ENCODE measurements around the gene DENND2A.
"Not testable (repeated sequence)": the region's sequence is repeated elsewhere in the genome, so short reads cannot be mapped to it uniquely, and the experiment has no call there.

The DENND2A gene

DNA sequence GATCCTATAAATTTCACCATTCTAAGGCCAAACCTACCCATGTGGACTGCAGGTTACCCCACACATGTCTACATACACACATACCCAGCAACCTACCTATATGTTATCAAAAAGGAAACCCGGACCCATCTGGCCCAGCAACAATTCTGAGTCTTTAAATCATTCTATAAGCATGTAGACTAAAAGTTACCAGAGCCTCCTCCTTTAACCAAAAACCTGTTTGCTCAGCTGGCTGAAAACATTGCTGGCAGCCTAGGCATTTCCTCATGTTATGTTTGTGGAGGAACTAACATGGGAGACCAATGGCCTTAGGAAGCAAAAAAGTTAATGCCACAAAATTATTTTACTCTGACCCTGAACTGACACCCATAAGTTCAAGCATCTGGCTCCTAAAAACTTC lies 26.9 kb upstream of the DENND2A start:
- H2AFZ ChIP-seq (ENCODE audit: low read length): no peak overlapping the region
- H3K9me2 ChIP-seq (ENCODE audit: low read depth, low read length): no peaks in the 10 kb centered on the region
- H3K79me2 ChIP-seq (ENCODE audit: insufficient read depth, low read length): no peaks in the 10 kb centered on the region
- H4K20me1 ChIP-seq (ENCODE audit: insufficient read depth, low read length): no peaks in the 10 kb centered on the region
- peaks cover 8% of the 10 kb centered on the region for H3K4me1 ChIP-seq (ENCODE audit: insufficient read depth, low read length, severe bottlenecking)
- no peaks in the 10 kb centered on the region for H3K36me3 ChIP-seq (ENCODE audit: insufficient read depth, low read length)
- TF ChIP-seq, protein P1, sequence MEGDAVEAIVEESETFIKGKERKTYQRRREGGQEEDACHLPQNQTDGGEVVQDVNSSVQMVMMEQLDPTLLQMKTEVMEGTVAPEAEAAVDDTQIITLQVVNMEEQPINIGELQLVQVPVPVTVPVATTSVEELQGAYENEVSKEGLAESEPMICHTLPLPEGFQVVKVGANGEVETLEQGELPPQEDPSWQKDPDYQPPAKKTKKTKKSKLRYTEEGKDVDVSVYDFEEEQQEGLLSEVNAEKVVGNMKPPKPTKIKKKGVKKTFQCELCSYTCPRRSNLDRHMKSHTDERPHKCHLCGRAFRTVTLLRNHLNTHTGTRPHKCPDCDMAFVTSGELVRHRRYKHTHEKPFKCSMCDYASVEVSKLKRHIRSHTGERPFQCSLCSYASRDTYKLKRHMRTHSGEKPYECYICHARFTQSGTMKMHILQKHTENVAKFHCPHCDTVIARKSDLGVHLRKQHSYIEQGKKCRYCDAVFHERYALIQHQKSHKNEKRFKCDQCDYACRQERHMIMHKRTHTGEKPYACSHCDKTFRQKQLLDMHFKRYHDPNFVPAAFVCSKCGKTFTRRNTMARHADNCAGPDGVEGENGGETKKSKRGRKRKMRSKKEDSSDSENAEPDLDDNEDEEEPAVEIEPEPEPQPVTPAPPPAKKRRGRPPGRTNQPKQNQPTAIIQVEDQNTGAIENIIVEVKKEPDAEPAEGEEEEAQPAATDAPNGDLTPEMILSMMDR (IDR thresholded peaks at IDR 0.05; ENCODE audit: low read length): no peak
- no peak for TF ChIP-seq EZH2 (IDR thresholded peaks at IDR 0.05; ENCODE audit: borderline replicate concordance, low read length)
- H3K4me2 ChIP-seq (ENCODE audit: low read length): no peak overlapping the region
- no peaks in the 10 kb centered on the region for H3K9me3 ChIP-seq (ENCODE audit: low read length)
- no peak overlapping the region for H3K27ac ChIP-seq (ENCODE audit: low read depth, low read length, poor library complexity, severe bottlenecking)
- no peaks in the 10 kb centered on the region for H3K27me3 ChIP-seq (ENCODE audit: insufficient read depth, low read length)
- no peak overlapping the region for H3K4me3 ChIP-seq (ENCODE audit: low read depth, low read length, poor library complexity, severe bottlenecking)
- H3K9ac ChIP-seq (ENCODE audit: low read length): no peak overlapping the region
- H3F3A ChIP-seq (ENCODE audit: insufficient read depth, low read length): no peaks in the 10 kb centered on the region

DNA sequence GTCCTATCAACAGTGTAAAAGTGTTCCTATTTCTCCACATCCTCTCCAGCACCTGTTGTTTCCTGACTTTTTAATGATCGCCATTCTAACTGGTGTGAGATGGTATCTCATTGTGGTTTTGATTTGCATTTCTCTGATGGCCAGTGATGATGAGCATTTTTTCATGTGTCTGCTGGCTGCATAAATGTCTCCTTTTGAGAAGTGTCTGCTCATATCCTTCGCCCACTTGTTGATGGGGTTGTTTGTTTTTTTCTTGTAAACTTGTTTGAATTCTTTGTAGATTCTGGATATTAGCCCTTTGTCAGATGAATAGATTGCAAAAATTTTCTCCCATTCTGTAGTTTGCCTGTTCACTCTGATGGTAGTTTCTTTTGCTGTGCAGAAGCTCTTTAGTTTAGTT lies 22.3 kb upstream of the DENND2A start:
- H3K4me2 ChIP-seq (ENCODE audit: low read length); H3F3A ChIP-seq (ENCODE audit: insufficient read depth, low read length); H3K9ac ChIP-seq (ENCODE audit: low read length); H3K36me3 ChIP-seq (ENCODE audit: insufficient read depth, low read length); H3K9me2 ChIP-seq (ENCODE audit: low read depth, low read length); H3K27ac ChIP-seq (ENCODE audit: low read depth, low read length, poor library complexity, severe bottlenecking); H3K4me3 ChIP-seq (ENCODE audit: low read depth, low read length, poor library complexity, severe bottlenecking); H4K20me1 ChIP-seq (ENCODE audit: insufficient read depth, low read length); H3K4me1 ChIP-seq (ENCODE audit: insufficient read depth, low read length, severe bottlenecking); H3K79me2 ChIP-seq (ENCODE audit: insufficient read depth, low read length); H2AFZ ChIP-seq (ENCODE audit: low read length); H3K9me3 ChIP-seq (ENCODE audit: low read length): not testable (repeated sequence)
- peaks cover 11% of the 10 kb centered on the region; the same call in 1 of the 2 replicates for H3K27me3 ChIP-seq (ENCODE audit: insufficient read depth, low read length)

DNA sequence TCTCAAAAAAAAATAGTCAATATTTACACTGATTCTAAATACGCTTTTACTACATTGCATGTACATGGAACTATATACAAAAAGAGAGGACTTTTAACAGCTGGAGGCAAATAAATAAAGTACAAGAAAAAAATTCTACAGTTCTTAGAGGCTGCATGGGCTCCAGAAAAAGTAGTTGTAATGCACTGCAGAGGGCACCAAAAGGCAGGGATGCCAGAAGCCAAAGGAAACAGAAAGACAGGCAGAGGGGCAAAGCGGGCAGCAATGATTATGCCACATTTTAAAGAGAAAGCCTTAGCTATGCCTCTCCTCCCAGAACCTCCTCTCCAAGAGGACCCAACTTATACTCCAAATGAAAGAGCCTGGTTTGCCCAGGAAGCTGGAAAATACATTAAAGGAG lies 20.5 kb upstream of the DENND2A start:
- Histone ChIP-seq H3K27ac (ENCODE audit: low read depth, low read length, poor library complexity, severe bottlenecking) (no peak overlapping the region), H3F3A (ENCODE audit: insufficient read depth, low read length) (no peaks in the 10 kb centered on the region), H3K9ac (ENCODE audit: low read length) (no peak overlapping the region), H2AFZ (ENCODE audit: low read length) (no peak overlapping the region), H3K4me3 (ENCODE audit: low read depth, low read length, poor library complexity, severe bottlenecking) (no peak overlapping the region), H3K4me2 (ENCODE audit: low read length) (no peak overlapping the region), H3K9me3 (ENCODE audit: low read length) (peaks cover 3% of the 10 kb centered on the region; the same call in 1 of the 2 replicates), H3K9me2 (ENCODE audit: low read depth, low read length) (no peaks in the 10 kb centered on the region), H3K4me1 (ENCODE audit: insufficient read depth, low read length, severe bottlenecking) (peaks cover 9% of the 10 kb centered on the region), H3K27me3 (ENCODE audit: insufficient read depth, low read length) (peaks cover 12% of the 10 kb centered on the region; the same call in 1 of the 2 replicates), H4K20me1 (ENCODE audit: insufficient read depth, low read length) (no peaks in the 10 kb centered on the region), H3K79me2 (ENCODE audit: insufficient read depth, low read length) (no peaks in the 10 kb centered on the region), H3K36me3 (ENCODE audit: insufficient read depth, low read length) (no peaks in the 10 kb centered on the region; the same call in 1 of the 2 replicates)
- TF ChIP-seq, protein P1 (IDR thresholded peaks at IDR 0.05; ENCODE audit: low read length): peak; percentile 42; the same call in 1 of the 2 replicates
- TF ChIP-seq EZH2 (IDR thresholded peaks at IDR 0.05; ENCODE audit: borderline replicate concordance, low read length): no peak

DNA sequence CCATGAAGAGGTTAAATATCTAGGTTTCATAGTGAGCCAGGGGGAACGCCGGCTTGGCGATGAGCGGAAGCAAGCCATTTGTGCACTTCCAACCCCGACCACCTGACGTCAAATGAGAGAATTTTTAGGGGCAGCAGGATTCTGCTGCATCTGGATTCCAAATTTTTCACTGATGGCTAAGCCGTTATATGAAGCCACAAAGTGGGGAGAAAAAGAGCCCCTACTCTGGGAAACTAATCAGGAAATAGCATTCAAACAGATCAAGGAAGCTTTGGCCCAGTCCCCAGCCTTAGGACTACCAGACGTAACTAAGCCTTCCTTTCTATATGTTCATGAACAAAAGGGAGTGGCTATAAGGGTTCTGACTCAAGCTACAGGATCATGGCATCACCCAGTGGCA lies 19.2 kb upstream of the DENND2A start:
- H3K27ac ChIP-seq (ENCODE audit: low read depth, low read length, poor library complexity, severe bottlenecking): no peak overlapping the region
- no peaks in the 10 kb centered on the region for H3F3A ChIP-seq (ENCODE audit: insufficient read depth, low read length)
- peaks cover 10% of the 10 kb centered on the region for H3K4me1 ChIP-seq (ENCODE audit: insufficient read depth, low read length, severe bottlenecking)
- no peaks in the 10 kb centered on the region; the same call in 1 of the 2 replicates for H3K36me3 ChIP-seq (ENCODE audit: insufficient read depth, low read length)
- H3K79me2 ChIP-seq (ENCODE audit: insufficient read depth, low read length): no peaks in the 10 kb centered on the region
- peaks cover 3% of the 10 kb centered on the region; the same call in 1 of the 2 replicates for H3K9me3 ChIP-seq (ENCODE audit: low read length)
- H4K20me1 ChIP-seq (ENCODE audit: insufficient read depth, low read length): no peaks in the 10 kb centered on the region
- H3K27me3 ChIP-seq (ENCODE audit: insufficient read depth, low read length): peaks cover 12% of the 10 kb centered on the region; the same call in 1 of the 2 replicates
- H3K4me2 ChIP-seq (ENCODE audit: low read length): no peak overlapping the region
- no peak overlapping the region for H3K4me3 ChIP-seq (ENCODE audit: low read depth, low read length, poor library complexity, severe bottlenecking)
- H2AFZ ChIP-seq (ENCODE audit: low read length): no peak overlapping the region
- H3K9me2 ChIP-seq (ENCODE audit: low read depth, low read length): no peaks in the 10 kb centered on the region
- TF ChIP-seq, protein P1 (IDR thresholded peaks at IDR 0.05; ENCODE audit: low read length): no peak
- TF ChIP-seq EZH2 (IDR thresholded peaks at IDR 0.05; ENCODE audit: borderline replicate concordance, low read length): no peak
- no peak overlapping the region for H3K9ac ChIP-seq (ENCODE audit: low read length)

Measured in OCI-LY1 (cell line).